Measurements from ENCODE around the gene SUFU.

- TF ChIP-seq, protein P1, sequence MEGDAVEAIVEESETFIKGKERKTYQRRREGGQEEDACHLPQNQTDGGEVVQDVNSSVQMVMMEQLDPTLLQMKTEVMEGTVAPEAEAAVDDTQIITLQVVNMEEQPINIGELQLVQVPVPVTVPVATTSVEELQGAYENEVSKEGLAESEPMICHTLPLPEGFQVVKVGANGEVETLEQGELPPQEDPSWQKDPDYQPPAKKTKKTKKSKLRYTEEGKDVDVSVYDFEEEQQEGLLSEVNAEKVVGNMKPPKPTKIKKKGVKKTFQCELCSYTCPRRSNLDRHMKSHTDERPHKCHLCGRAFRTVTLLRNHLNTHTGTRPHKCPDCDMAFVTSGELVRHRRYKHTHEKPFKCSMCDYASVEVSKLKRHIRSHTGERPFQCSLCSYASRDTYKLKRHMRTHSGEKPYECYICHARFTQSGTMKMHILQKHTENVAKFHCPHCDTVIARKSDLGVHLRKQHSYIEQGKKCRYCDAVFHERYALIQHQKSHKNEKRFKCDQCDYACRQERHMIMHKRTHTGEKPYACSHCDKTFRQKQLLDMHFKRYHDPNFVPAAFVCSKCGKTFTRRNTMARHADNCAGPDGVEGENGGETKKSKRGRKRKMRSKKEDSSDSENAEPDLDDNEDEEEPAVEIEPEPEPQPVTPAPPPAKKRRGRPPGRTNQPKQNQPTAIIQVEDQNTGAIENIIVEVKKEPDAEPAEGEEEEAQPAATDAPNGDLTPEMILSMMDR (IDR thresholded peaks at IDR 0.05): no peak
- no peak for TF ChIP-seq POLR2A (IDR thresholded peaks at IDR 0.05)
These were observed 143.1 kb downstream of the SUFU start for GRCh38 chr10:102646610-102647442.

All from esophagus squamous epithelium (tissue), 4 donors.